ENCODE data around the gene GRIK4.

Gene GRIK4

GRCh38 chr11:120807414-120808150 lies 296.0 kb downstream of the GRIK4 start:
- TF ChIP-seq CTCF (conservative IDR thresholded peaks at IDR 0.05; ENCODE audit: low read length), result no peak
- no peak overlapping the region for H3K4me3 ChIP-seq (ENCODE audit: low read length)
- peak; percentile 74 for DNase-seq (ENCODE audit: low read depth)

DNA sequence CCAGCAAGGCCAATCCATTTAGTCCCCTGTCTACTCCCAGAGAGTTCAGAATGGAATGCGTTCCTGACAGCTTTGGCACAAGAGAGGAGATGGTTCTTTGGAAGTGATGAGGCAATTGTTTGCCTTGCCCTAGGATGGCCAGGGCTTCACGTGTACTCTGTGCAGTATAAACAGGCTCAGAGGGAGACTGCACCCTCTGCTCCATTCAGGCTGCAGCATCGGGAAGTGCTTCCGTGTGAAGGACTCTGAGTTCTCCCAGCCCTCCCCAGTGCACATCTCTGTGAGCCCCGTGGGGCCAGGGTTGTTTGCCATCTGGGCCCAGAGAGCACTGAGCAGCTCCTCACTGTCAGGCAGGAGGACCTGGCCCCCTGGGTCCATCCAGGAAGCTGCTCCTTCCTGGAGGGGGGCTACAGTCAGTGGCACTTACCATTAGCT lies 297.1 kb downstream of the GRIK4 start:
- H3K4me3 ChIP-seq (ENCODE audit: low read length), result no peak overlapping the region
- TF ChIP-seq CTCF (conservative IDR thresholded peaks at IDR 0.05; ENCODE audit: low read length), result no peak
- DNase-seq (ENCODE audit: low read depth), result no peak

- no peak for TF ChIP-seq CTCF (conservative IDR thresholded peaks at IDR 0.05; ENCODE audit: low read length)
- no peak for DNase-seq (ENCODE audit: low read depth)
- H3K4me3 ChIP-seq (ENCODE audit: low read length), result no peak overlapping the region
These were observed 298.7 kb downstream of the GRIK4 start for GRCh38 chr11:120810251-120810650.

- H3K4me3 ChIP-seq (ENCODE audit: low read length), result no peak overlapping the region
- TF ChIP-seq CTCF (conservative IDR thresholded peaks at IDR 0.05; ENCODE audit: low read length), result no peak
- DNase-seq (ENCODE audit: low read depth), result no peak
These were observed 299.7 kb downstream of the GRIK4 start for GRCh38 chr11:120811199-120811598.

- no peak overlapping the region for H3K4me3 ChIP-seq (ENCODE audit: low read length)
- no peak for TF ChIP-seq CTCF (conservative IDR thresholded peaks at IDR 0.05; ENCODE audit: low read length)
These were observed 300.2 kb downstream of the GRIK4 start for GRCh38 chr11:120811731-120812130.

GRCh38 chr11:120814531-120815318 lies 303.2 kb downstream of the GRIK4 start:
- H3K4me3 ChIP-seq (ENCODE audit: low read length), result no peak overlapping the region
- no peak for DNase-seq (ENCODE audit: low read depth)
- TF ChIP-seq CTCF (conservative IDR thresholded peaks at IDR 0.05; ENCODE audit: low read length), result no peak

More at GRCh38 chr11:120811731-120812130, 300.2 kb downstream of the GRIK4 start:
- no peak for DNase-seq (ENCODE audit: low read depth)
